ENCODE measurements around the gene ANKS1B. TPM values are rescaled to one million over a fixed set of nuclear protein-coding genes. Genes with fewer than 3 reads are reported as not detected.

The ANKS1B gene
- total RNA-seq, 3 donors from 2014 or later = 0.05 to 0.56 (median 0.16) TPM

- no peaks in the 10 kb centered on the region for H3K36me3 Mint-ChIP-seq (ENCODE audit: insufficient read depth)
- DNase-seq (no peak), ATAC-seq (no peak)
- H3K27me3 Mint-ChIP-seq (ENCODE audit: low read depth) = no peaks in the 10 kb centered on the region
- no peaks in the 10 kb centered on the region for H3K9me3 Mint-ChIP-seq
- no peaks in the 10 kb centered on the region for H3K4me1 Mint-ChIP-seq (ENCODE audit: low read depth)
- no peak overlapping the region for H3K4me3 Mint-ChIP-seq
Measured at GRCh38 chr12:99392091-99392850, 592.5 kb downstream of the ANKS1B start.

DNA sequence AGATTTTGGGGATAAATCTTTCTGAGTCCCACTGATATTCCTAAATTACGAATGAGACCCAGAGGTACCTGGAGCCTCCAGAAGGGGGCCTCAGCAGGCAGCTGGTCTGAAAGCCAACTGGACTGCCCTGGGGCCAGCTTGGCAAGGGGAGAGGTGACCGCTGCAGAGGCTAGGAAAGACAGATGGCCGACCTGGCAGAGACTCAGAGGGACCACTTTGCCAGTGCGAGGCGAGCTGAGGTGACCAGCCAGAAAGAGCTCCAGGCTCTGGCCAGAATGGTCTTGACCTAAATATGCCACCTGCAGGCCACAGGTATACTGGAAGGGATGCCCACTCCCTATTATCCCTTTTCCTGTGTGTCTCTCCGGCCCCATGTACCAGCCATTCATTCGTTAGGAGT lies 594.0 kb downstream of the ANKS1B start:
- H3K9me3 Mint-ChIP-seq = no peaks in the 10 kb centered on the region
- DNase-seq (no peak), ATAC-seq (no peak)
- no peaks in the 10 kb centered on the region for H3K4me1 Mint-ChIP-seq (ENCODE audit: low read depth)
- no peaks in the 10 kb centered on the region for H3K27me3 Mint-ChIP-seq (ENCODE audit: low read depth)
- no peak overlapping the region for H3K4me3 Mint-ChIP-seq
- no peaks in the 10 kb centered on the region for H3K36me3 Mint-ChIP-seq (ENCODE audit: insufficient read depth)

DNA sequence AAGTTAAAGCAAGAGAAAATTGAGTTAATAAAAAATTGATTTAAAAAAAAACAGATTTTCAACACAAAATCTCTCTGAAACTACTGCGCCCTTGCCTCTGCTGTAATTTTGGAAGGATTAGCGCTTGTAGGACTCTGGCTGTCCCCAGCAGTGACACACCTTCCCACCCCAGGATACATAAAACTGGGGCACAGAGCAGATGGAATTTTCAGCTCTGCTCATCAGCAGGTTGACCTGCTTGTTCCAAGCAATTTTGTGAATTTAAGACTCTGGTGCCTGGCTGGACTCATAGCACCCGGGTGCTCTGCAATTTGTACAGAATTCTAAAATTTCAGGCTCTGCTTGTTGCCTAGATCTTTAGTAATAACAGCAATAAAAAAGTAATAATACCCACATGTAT lies 595.0 kb downstream of the ANKS1B start:
- no peaks in the 10 kb centered on the region for H3K4me1 Mint-ChIP-seq (ENCODE audit: low read depth)
- H3K4me3 Mint-ChIP-seq = no peak overlapping the region
- no peak for DNase-seq
- ATAC-seq = no peak
- H3K27me3 Mint-ChIP-seq (ENCODE audit: low read depth) = no peaks in the 10 kb centered on the region
- no peaks in the 10 kb centered on the region for H3K36me3 Mint-ChIP-seq (ENCODE audit: insufficient read depth)
- H3K9me3 Mint-ChIP-seq = no peaks in the 10 kb centered on the region

DNA sequence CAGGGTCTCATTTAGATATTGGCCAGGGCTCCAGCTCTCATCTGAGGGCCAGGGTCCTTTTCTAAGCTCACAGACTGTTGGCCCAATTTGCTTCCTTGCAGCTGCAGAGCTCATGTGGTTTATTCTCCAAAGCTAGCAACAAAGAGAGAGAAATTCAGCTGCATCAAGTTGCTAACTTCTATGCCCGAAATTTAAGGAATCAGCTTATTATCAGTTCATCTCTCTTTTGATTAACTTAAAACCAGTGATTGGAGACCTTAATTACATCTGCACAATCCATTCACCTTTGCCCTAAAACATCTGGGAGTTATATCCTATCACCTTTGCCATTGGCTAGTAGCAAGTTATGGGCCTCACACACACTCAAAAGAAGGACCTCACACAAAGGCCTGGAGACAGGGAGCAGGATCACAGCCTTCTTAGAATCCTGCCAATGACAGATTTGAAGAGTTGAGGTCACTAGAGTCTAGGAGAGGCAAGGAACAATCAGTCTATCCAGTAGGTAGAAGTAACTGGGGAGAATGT lies 596.0 kb downstream of the ANKS1B start:
- Mint-ChIP-seq H3K4me3 (no peak overlapping the region), H3K4me1 (ENCODE audit: low read depth) (no peaks in the 10 kb centered on the region), H3K36me3 (ENCODE audit: insufficient read depth) (no peaks in the 10 kb centered on the region), H3K9me3 (no peaks in the 10 kb centered on the region), H3K27me3 (ENCODE audit: low read depth) (no peaks in the 10 kb centered on the region)
- ATAC-seq (no peak), DNase-seq (no peak)

DNA sequence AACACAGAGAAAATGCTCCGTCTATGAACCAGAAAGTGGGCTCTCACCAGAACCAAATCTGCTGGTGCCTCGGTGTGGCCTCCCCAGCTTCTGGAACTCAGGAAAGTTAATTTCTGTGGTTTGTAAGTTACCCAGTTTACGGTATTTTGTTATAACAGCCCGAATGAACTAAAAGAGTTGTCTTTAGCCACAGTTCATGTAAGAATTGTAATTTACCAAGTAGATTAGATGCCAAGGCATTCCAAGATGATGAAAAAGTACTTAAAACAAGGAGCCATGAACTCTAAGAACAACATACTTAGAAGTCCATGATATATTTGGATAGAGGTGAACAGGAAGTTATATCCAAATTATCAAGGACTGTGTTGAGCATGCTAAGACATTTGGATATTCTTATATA lies 597.1 kb downstream of the ANKS1B start:
- H3K4me3 Mint-ChIP-seq = no peak overlapping the region
- DNase-seq = no peak
- no peaks in the 10 kb centered on the region for H3K4me1 Mint-ChIP-seq (ENCODE audit: low read depth)
- H3K36me3 Mint-ChIP-seq (ENCODE audit: insufficient read depth) = no peaks in the 10 kb centered on the region
- no peaks in the 10 kb centered on the region for H3K9me3 Mint-ChIP-seq
- ATAC-seq = no peak
- no peaks in the 10 kb centered on the region for H3K27me3 Mint-ChIP-seq (ENCODE audit: low read depth)

GRCh38 chr12:99386907-99387306 lies 597.8 kb downstream of the ANKS1B start:
- Mint-ChIP-seq H3K9me3 (no peaks in the 10 kb centered on the region), H3K36me3 (ENCODE audit: insufficient read depth) (no peaks in the 10 kb centered on the region), H3K4me1 (ENCODE audit: low read depth) (no peaks in the 10 kb centered on the region), H3K27me3 (ENCODE audit: low read depth) (no peaks in the 10 kb centered on the region), H3K4me3 (no peak overlapping the region)
- no peak for ATAC-seq
- no peak for DNase-seq

DNA sequence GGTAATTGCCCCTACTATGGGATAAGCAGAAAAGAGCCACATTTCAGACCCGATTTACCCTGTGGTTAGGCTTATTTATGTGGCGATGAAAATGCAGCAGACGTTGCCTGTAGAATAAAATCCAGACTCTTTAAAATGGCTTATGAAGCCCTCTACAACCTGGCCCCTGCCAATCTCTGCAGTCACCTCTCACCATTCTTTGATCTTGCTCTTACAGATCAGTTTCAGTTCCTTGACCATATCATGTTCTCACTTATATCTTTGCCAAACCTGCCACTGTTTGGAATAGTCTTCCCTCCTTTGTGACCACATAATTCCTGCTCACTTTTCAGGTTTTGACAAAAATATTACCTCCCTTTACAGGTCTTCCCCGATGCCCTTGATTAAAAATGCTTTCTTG lies 601.5 kb downstream of the ANKS1B start:
- H3K4me1 Mint-ChIP-seq (ENCODE audit: low read depth) = no peaks in the 10 kb centered on the region
- no peaks in the 10 kb centered on the region for H3K9me3 Mint-ChIP-seq
- no peaks in the 10 kb centered on the region for H3K27me3 Mint-ChIP-seq (ENCODE audit: low read depth)
- ATAC-seq (no peak), DNase-seq (no peak)
- no peaks in the 10 kb centered on the region for H3K36me3 Mint-ChIP-seq (ENCODE audit: insufficient read depth)
- no peak overlapping the region for H3K4me3 Mint-ChIP-seq

GRCh38 chr12:99381992-99382391 lies 602.7 kb downstream of the ANKS1B start:
- no peaks in the 10 kb centered on the region for H3K27me3 Mint-ChIP-seq (ENCODE audit: low read depth)
- DNase-seq (no peak), ATAC-seq (no peak)
- H3K4me1 Mint-ChIP-seq (ENCODE audit: low read depth) = no peaks in the 10 kb centered on the region
- H3K4me3 Mint-ChIP-seq = no peak overlapping the region
- H3K36me3 Mint-ChIP-seq (ENCODE audit: insufficient read depth) = no peaks in the 10 kb centered on the region
- no peaks in the 10 kb centered on the region for H3K9me3 Mint-ChIP-seq

DNA sequence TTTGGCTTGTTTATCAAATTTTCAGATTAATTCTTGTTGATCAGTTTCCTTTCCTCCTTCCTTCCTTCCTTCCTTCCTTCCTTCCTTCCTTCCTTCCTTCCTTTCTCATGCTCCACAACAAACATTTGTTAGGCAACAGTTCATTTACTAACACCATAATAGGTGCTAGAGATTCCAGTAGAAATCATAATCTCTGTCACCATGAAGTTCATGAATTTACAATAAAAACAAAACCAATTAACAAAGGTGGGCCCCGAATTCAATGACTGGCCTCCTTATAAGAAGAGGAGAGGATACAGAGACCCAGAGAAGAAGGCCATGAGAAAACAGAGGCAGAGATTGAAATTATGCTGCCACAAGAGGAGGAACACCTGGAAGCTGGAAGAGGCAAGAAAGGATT lies 604.0 kb downstream of the ANKS1B start:
- DNase-seq (no peak), ATAC-seq (no peak)
- Mint-ChIP-seq H3K9me3 (no peaks in the 10 kb centered on the region), H3K36me3 (ENCODE audit: insufficient read depth) (no peaks in the 10 kb centered on the region), H3K4me3 (no peak overlapping the region), H3K4me1 (ENCODE audit: low read depth) (no peaks in the 10 kb centered on the region), H3K27me3 (ENCODE audit: low read depth) (no peaks in the 10 kb centered on the region)

GRCh38 chr12:99374023-99374422 lies 610.7 kb downstream of the ANKS1B start:
- Mint-ChIP-seq H3K9me3 (peaks cover 8% of the 10 kb centered on the region), H3K27me3 (ENCODE audit: low read depth) (no peaks in the 10 kb centered on the region), H3K36me3 (ENCODE audit: insufficient read depth) (no peaks in the 10 kb centered on the region), H3K4me3 (no peak overlapping the region), H3K4me1 (ENCODE audit: low read depth) (no peaks in the 10 kb centered on the region)
- ATAC-seq (no peak), DNase-seq (no peak)

- no peak for DNase-seq
- Mint-ChIP-seq H3K4me3 (no peak overlapping the region), H3K4me1 (ENCODE audit: low read depth) (no peaks in the 10 kb centered on the region), H3K9me3 (peaks cover 8% of the 10 kb centered on the region), H3K27me3 (ENCODE audit: low read depth) (no peaks in the 10 kb centered on the region), H3K36me3 (ENCODE audit: insufficient read depth) (no peaks in the 10 kb centered on the region)
- ATAC-seq = no peak
Measured at GRCh38 chr12:99372257-99372920, 612.3 kb downstream of the ANKS1B start.

DNA sequence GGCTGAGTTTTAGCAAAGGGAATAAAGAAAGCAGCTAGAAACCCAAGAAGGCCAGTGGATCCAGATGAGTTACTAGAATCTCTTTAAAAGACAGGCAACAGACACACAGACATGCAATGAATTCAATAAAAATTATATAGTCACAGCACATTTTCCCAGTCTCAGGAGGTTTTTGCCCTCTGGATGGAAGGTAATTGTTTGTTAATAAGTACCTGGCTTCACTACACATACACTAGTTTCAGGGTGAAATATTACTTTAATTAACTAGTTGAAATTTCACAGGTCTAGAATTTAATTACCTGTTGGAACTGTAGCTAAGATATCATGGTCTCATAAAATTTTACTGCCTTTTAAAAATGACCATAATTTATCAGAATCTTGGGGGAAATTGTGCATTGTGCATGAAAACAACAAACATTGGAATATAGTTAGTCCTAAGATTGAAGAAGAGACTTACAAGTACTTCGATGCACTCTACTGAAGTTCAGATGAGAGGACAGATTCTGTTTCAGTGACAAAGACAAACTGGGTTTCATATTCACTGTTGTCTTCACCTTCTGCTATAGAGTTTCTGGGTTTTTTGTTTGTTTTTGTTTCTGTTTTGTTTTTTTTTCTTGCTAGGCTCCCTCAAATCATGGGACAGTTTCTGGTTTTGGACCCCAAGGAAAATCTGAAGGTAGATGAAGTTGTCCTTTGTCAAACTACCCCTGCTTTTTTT lies 614.2 kb downstream of the ANKS1B start:
- H3K27me3 Mint-ChIP-seq (ENCODE audit: low read depth) = no peaks in the 10 kb centered on the region
- ATAC-seq = no peak
- H3K36me3 Mint-ChIP-seq (ENCODE audit: insufficient read depth) = no peaks in the 10 kb centered on the region
- H3K9me3 Mint-ChIP-seq = peaks cover 8% of the 10 kb centered on the region
- DNase-seq = no peak
- H3K4me3 Mint-ChIP-seq = no peak overlapping the region
- H3K4me1 Mint-ChIP-seq (ENCODE audit: low read depth) = no peaks in the 10 kb centered on the region

DNA sequence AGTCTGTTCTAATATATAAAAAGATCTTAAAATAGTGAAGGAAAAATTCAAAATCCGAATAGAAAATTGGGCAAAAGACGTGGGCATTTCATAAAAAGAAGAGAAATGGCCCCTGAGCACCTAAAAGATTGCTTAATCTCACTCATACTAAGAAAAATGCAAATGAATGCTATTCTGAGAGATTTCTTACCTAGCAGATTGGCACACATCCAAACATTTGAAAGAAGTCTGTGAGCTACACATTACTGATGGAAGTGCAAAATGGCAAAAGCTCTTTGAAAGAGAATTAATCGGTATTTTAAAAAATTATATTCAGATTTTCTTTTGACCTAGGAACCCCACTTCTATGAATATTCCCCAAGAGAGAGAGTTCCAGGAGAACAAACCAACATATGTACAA lies 617.6 kb downstream of the ANKS1B start:
- no peaks in the 10 kb centered on the region for H3K36me3 Mint-ChIP-seq (ENCODE audit: insufficient read depth)
- H3K4me3 Mint-ChIP-seq = no peak overlapping the region
- no peak for ATAC-seq

GRCh38 chr12:99352269-99352668 lies 632.5 kb downstream of the ANKS1B start:
- H3K4me3 Mint-ChIP-seq = no peak overlapping the region
- no peaks in the 10 kb centered on the region for H3K27me3 Mint-ChIP-seq (ENCODE audit: low read depth)
- ATAC-seq = no peak
- peaks cover 3% of the 10 kb centered on the region for H3K9me3 Mint-ChIP-seq
- no peak for DNase-seq
- no peaks in the 10 kb centered on the region for H3K4me1 Mint-ChIP-seq (ENCODE audit: low read depth)
- no peaks in the 10 kb centered on the region for H3K36me3 Mint-ChIP-seq (ENCODE audit: insufficient read depth)

More for the DNA sequence above, 617.6 kb downstream of the ANKS1B start:
- Mint-ChIP-seq H3K9me3 (peaks cover 8% of the 10 kb centered on the region), H3K27me3 (ENCODE audit: low read depth) (no peaks in the 10 kb centered on the region), H3K4me1 (ENCODE audit: low read depth) (no peaks in the 10 kb centered on the region)
- no peak for DNase-seq
